HG03139 (cell line): Measurements from ENCODE around the gene SLC27A2.
"Not testable (repeated sequence)": the region's sequence is repeated elsewhere in the genome, so short reads cannot be mapped to it uniquely, and the experiment has no call there.

Experiments used
- ATAC-seq: cut with Tn5 transposase; IDR thresholded peaks from one replicate; pipeline ENCODE4 v1.9.1; 2021; ENCODE audit not compliant: unreplicated experiment

The SLC27A2 gene

DNA sequence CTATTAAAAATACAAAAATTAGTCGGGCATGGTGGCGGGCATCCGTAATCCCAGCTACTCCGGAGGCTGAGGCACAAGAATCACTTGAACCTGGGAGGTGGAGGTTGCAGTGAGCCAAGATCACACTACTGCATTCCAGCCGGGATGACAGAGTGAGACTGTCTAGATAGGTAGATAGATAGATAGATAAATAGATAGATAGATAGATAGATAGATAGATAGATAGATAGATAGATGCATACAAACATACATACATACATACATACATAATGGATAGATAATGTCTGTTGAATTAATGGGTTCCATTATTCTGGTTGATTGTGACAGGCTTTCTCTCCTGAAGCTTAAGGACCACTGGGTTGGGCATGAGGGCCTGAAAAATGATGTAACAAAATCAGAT is 6.8 kb downstream of the SLC27A2 start:
- ATAC-seq = not testable (repeated sequence)

DNA sequence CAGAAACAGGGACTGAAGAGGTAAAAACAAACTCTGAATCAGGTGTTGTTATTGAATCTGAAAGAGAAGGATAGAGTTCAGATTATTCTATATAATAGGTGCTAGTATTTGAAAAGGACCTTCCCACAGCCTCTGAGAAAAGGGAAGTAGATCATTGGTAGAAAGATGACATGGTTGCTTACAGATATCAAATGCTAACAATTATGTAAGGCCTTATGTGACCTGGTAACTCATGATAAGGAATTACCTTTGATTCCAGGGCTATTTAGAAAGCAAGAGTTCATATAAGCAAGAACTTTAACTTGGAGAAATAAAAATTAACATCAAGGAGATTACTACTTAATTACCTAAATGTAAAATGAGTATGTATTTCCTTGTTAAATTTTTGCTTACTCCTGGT is 7.6 kb downstream of the SLC27A2 start:
- ATAC-seq = no peak

DNA sequence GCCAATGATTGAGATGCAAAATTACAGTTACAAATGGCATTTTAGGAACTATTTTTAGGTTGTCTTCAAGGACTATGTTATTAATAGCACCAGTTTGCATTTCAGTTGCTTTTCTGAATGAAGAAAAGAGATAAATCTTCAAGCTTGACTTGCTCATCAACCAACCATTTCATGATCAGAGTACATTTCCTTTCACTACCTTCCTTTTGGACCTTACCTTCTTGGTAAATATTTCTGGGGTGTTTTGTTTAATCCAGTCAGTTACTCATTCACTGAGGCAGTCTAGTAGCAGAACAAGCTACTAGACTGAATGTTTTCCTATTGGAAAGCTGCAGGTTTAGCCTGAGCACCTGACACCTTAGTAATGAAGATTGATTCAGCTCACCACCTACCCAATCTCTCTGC is 8.2 kb downstream of the SLC27A2 start:
- ATAC-seq = peak; percentile 58

DNA sequence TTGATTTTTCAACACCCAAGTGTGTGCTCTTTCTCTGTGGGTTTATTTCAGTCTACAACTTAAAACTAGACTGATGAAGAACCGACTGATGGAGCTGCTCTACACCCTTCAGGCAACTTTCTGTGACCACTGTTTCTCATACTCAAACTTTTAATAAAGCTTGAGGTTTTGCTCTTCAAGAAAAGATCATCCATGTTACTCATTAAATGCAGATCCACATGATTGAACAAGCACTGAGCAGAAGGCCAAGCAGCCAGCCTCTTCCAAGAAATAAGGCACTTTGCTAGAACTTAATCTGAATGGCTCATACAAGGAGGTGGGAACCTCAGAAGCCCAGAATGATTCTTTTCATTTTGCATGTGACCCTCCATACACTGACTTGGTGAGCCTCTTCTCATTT is 8.7 kb downstream of the SLC27A2 start:
- peak; percentile 57 for ATAC-seq

DNA sequence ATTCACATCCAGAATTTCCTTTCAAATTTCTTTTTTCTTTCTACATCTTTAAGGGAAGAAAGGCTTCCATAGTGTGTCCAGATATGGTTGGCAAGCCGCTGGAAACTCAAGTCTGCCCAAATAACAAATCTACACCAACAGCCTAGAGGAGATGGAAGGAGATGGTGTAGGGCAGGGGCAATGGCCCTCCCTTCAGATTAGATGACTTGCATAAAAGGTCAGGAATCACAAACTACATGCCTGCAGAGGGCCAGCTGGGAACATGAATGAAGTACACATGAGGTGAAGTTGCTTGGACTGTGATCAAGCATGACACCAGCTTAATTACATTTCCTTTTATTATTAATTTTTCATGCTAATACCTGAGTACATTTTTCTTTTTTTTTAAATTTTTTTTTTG is 10.2 kb downstream of the SLC27A2 start:
- no peak for ATAC-seq

DNA sequence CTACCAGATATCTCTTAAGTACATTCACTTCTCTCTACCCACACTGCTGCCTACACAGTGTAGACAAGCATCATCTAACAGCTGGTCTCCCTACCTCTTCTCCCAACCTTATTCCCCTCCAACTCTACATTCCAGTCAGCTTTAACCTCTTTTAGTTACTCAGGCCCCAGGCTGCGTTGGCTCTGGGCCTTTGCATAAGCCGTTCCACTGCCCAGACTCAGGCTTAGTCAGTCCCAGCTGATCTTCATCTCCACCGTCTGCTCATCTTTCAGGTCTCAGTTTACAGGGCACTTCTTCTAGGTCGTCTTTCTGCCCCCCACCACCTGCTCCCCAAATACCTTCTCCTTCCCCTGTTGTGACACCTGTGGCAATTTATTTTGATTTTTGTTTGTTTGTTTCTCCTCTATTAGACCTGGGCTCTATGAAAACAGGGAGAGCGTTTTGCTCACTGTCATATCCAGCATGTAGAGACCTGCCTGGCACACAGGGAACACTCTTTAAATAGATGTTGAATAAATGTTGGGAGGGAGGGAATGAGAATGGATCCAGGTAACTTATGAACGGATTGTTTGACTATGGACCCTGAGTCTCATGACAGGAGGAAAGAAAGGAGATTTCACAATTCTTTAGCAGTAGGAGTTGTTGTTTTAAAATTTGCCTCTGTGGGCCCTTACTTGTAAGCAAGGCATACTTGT is 11.1 kb downstream of the SLC27A2 start:
- ATAC-seq = no peak

DNA sequence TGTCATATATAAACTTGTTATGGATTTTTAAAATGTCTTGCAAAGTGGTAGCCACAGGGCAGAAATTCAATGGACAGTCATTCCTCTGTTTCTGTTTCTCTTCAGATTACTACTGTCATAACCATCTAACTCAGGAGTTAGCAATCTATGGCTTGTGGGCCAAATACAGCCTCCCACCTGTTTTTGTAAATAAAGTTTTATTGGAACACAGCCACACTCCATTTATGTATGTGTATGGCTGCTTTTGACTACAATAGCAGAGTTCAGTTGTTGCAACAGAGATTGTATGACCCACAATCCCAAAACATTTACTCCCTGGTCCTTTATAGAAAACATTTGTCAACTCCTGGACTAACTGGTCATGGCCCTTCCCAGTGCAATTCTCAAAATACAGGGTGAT is 20.0 kb downstream of the SLC27A2 start:
- ATAC-seq = no peak

DNA sequence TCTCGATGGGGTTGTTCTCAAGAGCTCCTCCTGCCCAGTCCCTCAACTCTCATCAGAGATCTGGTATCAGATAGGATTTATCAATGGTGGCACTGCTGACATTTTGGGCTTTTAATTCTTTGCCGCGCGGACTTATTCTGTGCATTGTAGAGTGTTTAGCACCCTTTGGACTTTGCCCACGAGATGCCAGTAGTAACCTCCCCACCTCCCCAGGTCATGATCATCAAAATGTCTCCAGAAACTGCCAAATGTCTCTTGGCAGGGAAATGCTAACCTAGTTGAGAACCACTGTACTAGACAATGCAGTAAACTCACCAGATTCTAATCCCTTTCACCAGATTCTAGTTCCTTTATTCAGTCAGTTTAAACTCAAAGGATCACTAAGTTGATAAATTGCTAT is 24.0 kb downstream of the SLC27A2 start:
- ATAC-seq = no peak

DNA sequence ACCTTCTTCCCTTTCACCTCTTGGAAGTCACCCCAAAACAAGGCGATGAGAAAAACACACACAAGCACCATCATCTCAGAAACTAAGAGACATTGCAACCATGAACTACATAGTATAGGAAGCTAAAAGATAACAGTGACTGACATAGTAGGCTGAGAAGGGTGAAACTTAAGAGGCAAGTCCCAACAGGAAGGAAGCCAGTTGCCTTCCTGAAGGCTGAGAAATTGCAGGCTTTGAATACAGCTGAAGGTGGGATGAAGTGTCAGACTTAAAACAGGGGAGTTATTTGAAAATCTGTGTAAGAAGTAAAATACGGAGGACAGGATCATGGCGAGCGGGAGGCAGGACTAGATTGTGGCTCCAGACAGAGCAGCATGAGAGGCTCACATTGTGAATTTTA is 27.8 kb downstream of the SLC27A2 start:
- no peak for ATAC-seq

DNA sequence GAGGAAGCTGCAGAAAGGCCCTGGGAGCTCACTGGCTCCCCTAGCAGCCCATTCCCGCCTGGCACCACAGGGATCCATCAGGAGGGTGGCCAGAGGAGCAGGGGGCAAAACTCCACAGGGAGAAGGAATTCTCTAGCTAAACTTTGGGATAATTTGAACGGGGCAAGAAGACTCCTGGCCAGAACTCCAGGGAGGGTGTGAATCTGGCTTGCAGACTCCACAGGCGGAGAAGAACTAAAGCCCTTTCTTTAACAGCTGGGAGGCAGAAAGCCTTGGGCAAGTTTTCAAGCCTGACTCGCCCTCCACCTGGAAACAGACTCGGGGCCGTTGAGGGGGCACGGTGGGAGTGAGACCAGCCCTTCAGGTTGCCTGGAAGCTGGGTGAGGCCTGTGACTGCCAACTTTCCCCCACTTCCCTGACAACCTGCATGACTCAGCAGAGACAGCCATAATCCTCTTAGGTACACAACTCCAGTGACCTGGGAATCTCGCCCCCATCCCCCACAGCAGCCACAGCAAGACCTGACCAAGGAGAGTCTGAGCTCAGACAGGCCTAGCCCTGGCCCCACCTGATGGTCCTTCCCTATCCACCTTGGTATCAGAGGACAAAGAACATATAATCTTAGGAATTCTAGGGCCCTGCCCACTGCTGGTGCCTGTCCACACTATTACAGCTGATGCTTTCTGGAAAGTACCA is 28.6 kb downstream of the SLC27A2 start:
- no peak for ATAC-seq

DNA sequence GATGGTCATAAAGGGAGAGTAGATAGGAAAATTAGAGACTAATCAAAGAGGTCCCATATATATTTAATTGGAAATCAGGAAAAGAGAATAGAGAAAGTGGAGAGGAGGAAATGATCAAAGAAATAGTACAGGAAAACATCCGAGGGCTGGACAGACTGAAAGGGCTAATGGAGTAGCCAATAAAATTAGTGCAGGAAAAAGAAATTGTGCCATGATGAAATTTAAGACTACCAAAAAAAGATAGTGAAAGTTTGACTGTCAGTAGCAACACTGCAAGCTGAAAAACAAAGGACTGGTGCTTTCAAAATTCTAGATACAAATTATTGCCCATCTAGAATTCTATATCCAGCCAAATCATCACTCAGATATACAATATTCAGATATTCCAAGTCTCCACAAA is 36.3 kb downstream of the SLC27A2 start:
- ATAC-seq = no peak

DNA sequence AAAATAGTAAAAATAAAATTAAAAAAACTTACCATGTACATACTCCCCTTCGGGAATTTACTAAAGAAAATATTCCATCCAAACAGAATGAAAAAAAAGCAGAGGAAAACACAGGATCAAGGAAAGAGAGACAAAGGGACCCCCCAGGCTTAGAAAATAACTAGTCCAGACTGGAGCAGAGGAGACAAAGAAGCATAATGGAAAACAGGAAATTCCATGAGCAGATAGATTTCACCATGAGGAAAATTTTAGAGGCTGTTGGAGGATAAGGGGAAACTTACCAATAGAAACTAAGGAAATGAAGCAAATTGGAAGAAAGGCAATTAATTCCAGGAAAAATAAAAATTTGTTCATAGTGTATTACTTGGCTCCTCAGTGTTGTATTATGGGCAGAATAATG is 36.7 kb downstream of the SLC27A2 start:
- no peak for ATAC-seq

DNA sequence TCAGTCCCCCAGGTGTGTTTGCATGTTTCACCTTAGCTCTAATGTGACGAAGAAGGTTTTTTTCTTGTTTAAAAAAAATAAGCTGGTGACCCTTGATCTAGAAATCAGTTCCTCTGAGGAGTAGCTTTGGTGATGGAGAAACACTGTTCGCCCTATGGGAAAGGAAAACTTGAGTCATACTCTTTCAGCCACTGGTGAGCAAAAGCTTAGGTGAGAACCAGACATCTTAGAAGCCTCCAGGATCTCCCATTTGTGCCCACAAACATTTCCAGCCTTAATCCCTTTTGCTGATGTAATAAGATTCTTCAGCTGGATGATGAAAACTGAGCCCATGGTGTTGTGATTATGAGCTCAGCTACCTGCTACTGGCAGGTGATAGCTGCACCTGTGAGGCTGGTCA is 37.8 kb downstream of the SLC27A2 start:
- ATAC-seq = no peak

DNA sequence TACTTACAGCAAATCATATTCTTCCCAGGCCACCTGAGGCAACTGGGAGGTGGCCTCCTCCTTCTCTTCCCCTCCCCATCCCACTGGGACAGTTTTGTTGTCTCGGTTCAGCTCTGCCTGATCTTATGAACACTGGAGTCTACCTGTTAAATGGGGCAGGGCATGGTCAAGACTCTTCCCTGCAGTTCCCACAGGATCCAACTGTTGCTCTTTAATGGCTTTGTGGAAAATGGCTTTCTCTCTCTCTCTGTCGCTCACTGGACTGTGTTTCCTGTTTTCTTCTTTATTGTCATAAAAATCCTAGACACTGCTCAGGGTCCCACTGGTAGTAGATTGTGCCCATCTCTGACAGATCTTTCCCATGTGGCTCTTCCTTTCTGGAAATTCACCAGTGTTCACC is 40.2 kb downstream of the SLC27A2 start:
- no peak for ATAC-seq

DNA sequence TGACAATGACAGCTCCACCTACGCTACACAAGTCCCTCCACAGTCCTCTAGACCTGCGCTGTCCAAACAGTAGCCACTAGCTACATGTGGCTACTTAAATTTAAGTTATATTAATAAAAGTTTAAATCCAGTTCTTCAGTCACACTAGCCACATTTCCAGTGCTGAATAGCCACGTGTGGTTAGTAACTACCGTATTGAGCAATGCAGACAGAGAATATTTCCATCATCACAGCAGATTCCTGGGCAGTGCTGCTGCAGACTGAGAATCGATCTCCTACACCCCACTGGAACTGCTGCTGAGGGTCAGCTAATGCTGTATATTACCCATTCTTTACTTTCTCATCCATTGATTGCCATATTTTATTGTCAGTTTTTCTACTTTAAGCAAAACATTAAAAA is 42.6 kb downstream of the SLC27A2 start:
- ATAC-seq = no peak

DNA sequence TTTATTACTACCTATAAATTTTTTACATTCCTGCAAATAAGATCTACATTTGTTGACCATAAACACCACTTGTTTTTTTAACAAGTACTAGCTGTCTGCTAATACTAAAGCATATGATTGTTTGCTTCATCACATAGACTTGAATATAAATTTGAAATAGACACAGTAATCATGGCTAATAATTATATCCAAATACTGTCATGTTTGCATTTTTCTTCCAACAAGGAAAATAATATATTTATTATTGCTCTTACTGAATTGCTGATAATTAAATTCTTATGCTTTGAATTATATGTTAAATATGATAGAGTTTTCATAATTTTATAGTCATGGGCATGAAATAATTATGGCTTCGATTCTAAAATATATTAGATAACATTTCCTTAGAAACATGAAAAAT is 43.1 kb downstream of the SLC27A2 start:
- no peak for ATAC-seq

DNA sequence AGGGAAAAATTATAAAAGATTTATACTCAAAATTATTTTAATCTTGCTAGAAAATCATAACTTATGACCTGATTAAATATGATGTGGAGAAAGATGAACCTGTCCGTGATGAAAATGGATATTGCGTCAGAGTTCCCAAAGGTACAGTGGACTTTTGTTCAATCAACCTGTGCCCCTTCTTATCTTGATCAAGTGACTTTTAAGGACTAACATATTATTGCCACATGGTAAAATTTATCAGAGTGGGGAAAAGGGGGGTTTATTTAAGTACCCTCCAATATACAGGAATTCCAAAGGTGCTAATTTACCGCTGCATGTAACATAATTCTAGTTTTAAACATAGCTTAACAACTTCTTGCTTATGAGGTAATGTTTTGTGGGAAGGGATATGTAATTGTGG is 43.9 kb downstream of the SLC27A2 start:
- ATAC-seq = no peak

DNA sequence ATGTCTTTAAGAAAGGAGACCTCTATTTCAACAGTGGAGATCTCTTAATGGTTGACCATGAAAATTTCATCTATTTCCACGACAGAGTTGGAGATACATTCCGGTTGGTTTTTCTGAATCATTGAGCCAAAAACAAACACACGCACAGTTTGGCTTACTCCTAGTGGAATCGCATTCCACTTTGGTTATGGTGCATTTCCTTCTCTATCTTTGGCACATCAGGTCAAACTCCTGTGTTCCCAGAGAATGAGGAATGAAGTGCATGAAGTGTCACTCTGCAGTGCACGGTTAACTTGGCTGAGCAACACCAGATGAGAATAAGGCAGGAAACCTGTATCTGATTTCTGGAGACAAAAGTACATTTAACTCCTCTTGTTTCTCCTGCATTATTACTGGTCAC is 45.1 kb downstream of the SLC27A2 start:
- no peak for ATAC-seq

DNA sequence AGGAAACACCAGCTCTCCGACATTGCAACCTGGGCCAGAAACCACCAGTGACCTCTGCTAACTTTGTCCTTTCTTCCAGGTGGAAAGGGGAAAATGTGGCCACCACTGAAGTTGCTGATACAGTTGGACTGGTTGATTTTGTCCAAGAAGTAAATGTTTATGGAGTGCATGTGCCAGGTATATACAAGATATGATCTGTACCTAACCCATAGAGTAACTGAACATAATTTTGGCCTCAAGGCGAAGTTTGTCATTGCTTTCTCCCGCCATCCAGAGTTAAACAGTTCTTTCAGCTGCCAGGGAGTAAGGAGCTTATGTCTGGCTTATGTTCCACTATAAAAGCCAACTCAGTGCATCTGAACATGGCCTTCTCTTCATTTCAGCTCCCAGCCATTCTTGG is 46.9 kb downstream of the SLC27A2 start:
- no peak for ATAC-seq

DNA sequence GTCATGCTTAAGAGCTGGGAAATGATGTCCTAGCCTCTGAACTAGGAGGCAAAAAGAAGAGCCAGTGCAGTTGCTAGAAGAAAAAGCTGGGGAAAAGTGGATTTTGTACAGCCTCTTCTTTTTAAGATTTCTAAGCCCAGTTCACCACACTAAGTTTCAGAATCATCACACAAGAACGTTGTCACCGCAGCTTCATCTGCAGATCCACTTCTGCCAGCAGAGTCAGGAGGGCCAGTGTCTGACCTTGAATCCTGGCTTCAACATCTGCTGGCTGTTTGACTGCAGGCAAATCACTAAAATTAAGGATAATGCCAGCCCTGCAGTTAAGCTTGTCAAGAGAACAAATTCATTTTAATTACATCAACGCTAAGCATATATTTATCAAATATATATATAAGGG is 47.3 kb downstream of the SLC27A2 start:
- no peak for ATAC-seq

DNA sequence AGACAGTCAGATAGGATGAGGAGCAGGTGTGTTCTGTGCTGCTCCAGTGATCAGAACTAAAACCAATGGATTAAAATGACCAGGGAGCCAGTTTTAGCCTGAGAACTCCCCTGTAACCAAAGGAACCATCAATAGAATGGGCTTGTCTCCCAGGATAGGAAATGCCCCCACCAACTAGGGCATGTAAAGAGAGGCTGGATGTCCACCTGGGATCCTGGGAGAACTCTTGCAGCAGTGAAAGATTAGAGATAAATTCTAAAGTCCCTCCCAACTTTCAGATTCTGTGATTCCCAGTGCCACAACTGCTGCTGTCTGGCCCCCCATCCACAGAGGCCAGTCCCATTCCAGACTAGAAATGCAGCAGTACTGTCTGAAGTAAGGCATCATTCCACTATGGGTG is 49.8 kb downstream of the SLC27A2 start:
- ATAC-seq = no peak

DNA sequence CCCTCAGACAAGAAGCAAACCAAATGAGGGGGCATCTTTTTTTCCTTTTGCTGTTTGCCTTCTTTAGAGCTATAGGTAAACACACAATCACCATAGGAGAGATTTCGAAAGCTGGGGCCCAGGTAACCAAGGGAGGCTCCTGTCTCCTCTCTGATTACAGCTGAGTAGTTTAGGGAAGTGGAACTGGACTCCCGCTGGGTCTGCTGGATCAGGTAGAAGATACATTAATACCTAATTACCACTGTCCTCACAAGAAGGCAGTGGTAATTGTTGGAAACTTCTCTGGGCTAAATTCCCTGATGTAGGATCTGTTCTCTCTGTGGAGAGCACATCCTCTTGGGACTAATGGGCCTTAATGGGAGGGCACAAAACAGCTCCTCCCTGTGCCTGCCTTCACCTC is 50.8 kb downstream of the SLC27A2 start:
- ATAC-seq = no peak

DNA sequence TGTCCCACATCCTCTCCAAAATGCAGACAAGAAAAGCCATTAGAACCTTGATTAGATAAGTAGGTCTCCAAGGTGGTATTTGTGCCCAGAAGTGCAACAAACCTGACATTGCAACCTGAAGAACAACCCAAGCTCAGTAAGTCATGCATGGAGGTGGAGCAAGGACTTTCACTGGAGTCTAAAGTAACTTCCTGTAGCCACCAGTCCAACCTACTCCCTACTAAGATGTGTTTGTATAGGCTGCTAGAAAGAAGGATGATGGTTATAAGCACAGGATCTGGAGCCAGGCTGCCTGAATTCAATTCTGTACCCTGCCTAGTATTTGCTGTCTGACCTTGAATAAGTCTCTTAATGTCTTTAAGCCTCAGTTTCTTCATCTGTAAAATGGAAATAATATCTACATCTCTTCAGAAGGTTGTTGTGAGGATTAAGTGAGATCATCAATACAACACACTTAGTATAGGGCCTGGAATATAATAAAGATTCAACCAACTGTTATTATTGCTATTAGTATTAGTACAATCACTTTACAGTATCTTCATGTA is 51.3 kb downstream of the SLC27A2 start:
- ATAC-seq = no peak
